DOHH2 (cell line): ENCODE results near the gene TRIB2.

Experiments used
- H3F3A ChIP-seq: fragments of 200-600 bp; sonication (generic), shearing (Covaris generic); 2 replicates; pipeline ENCODE4 v1.6.0; 2016; ENCODE audit warnings: antibody characterized with exemption, mild to moderate bottlenecking; ENCODE audit not compliant: control insufficient read depth, insufficient read depth
- H3K27ac ChIP-seq: fragments of 200-600 bp; sonication (generic); 2 replicates; pipeline ENCODE4 v1.5.1; 2014; ENCODE audit warnings: low read depth, mild to moderate bottlenecking, low read length, moderate library complexity
- H3K27me3 ChIP-seq: fragments of 200-600 bp; sonication (generic); 2 replicates; pipeline ENCODE4 v1.6.1; 2014; ENCODE audit warnings: mild to moderate bottlenecking, low read length, mixed read lengths; ENCODE audit not compliant: control insufficient read depth
- H3K36me3 ChIP-seq: fragments of 200-600 bp; sonication (generic); 2 replicates; pipeline ENCODE4 v1.6.1; 2014; ENCODE audit warnings: mild to moderate bottlenecking, low read length, moderate library complexity, mixed read lengths; ENCODE audit not compliant: control insufficient read depth
- H3K4me1 ChIP-seq: fragments of 200-600 bp; sonication (generic); 2 replicates; pipeline ENCODE4 v1.6.1; 2014; ENCODE audit warnings: mild to moderate bottlenecking, low read length, mixed read lengths; ENCODE audit not compliant: control insufficient read depth
- H3K4me2 ChIP-seq: fragments of 200-600 bp; sonication (generic); 2 replicates; pipeline ENCODE4 v1.6.0; 2014; ENCODE audit warnings: mild to moderate bottlenecking, low read length, moderate library complexity
- H3K4me3 ChIP-seq: fragments of 200-600 bp; sonication (generic); 2 replicates; pipeline ENCODE4 v1.5.1; 2014; ENCODE audit warnings: mild to moderate bottlenecking, low read length, mixed read lengths
- H3K79me2 ChIP-seq: fragments of 200-600 bp; sonication (generic); 2 replicates; pipeline ENCODE4 v1.6.1; 2014; ENCODE audit warnings: mild to moderate bottlenecking, low read length, mixed read lengths; ENCODE audit not compliant: control insufficient read depth
- H3K9me2 ChIP-seq: fragments of 200-600 bp; sonication (generic); replicated peaks from 2 replicates; pipeline ENCODE4 v1.6.1; 2014; ENCODE audit warnings: mild to moderate bottlenecking, low read length, mixed read lengths; ENCODE audit not compliant: control insufficient read depth
- H3K9me3 ChIP-seq: fragments of 200-600 bp; sonication (generic); 2 replicates; pipeline ENCODE4 v1.6.1; 2014; ENCODE audit warnings: antibody characterized with exemption, low read length, mixed read lengths; ENCODE audit not compliant: control insufficient read depth, insufficient read depth
- H4K20me1 ChIP-seq: fragments of 200-600 bp; sonication (generic); 2 replicates; pipeline ENCODE4 v1.6.0; 2014; ENCODE audit warnings: low read depth, mild to moderate bottlenecking, antibody characterized with exemption, low read length, moderate library complexity; ENCODE audit not compliant: control insufficient read depth, insufficient read depth
- EZH2phosphoT487 ChIP-seq: fragments of 200-600 bp; sonication (generic); IDR thresholded peaks from 2 replicates; pipeline ENCODE4 v1.6.1; 2017; ENCODE audit warnings: borderline replicate concordance, mild to moderate bottlenecking, antibody characterized with exemption, low read length, moderate library complexity, mixed read lengths
- TF ChIP-seq, protein P1 (sequence below): fragments of 200-600 bp; sonication (generic); IDR thresholded peaks from one replicate; pipeline ENCODE4 v1.5.1; 2014; ENCODE audit warnings: antibody characterized with exemption, mild to moderate bottlenecking, low read depth, low read length; ENCODE audit not compliant: poor library complexity, severe bottlenecking

The TRIB2 gene

DNA sequence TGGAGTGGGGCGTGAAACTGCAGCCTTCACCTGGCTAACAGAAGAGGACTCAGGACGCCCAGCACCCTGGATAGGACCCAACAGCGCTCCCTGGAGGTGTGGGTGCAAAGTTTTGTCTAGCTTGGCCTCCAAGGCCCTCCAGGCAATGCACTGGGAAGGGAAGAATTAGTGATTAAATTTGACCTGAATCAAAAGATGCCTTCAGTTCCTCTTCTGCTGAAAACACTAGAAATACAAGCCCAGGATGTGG, 779 bp upstream of the TRIB2 start:
- peaks cover 10% of the 10 kb centered on the region for H3F3A ChIP-seq
- peaks cover 16% of the 10 kb centered on the region for H4K20me1 ChIP-seq
- H3K27me3 ChIP-seq: no peaks in the 10 kb centered on the region
- peak overlapping the region; percentile 75 for H3K27ac ChIP-seq
- peaks cover 38% of the 10 kb centered on the region for H3K4me1 ChIP-seq
- peak overlapping the region; percentile 98 for H3K4me2 ChIP-seq
- peak overlapping the region; percentile 89 for H3K4me3 ChIP-seq
- no peak for TF ChIP-seq EZH2phosphoT487
- TF ChIP-seq, protein P1, sequence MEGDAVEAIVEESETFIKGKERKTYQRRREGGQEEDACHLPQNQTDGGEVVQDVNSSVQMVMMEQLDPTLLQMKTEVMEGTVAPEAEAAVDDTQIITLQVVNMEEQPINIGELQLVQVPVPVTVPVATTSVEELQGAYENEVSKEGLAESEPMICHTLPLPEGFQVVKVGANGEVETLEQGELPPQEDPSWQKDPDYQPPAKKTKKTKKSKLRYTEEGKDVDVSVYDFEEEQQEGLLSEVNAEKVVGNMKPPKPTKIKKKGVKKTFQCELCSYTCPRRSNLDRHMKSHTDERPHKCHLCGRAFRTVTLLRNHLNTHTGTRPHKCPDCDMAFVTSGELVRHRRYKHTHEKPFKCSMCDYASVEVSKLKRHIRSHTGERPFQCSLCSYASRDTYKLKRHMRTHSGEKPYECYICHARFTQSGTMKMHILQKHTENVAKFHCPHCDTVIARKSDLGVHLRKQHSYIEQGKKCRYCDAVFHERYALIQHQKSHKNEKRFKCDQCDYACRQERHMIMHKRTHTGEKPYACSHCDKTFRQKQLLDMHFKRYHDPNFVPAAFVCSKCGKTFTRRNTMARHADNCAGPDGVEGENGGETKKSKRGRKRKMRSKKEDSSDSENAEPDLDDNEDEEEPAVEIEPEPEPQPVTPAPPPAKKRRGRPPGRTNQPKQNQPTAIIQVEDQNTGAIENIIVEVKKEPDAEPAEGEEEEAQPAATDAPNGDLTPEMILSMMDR: peak; percentile 76
- H3K36me3 ChIP-seq: peaks cover 22% of the 10 kb centered on the region
- peaks cover 44% of the 10 kb centered on the region for H3K79me2 ChIP-seq
- H3K9me2 ChIP-seq: no peaks in the 10 kb centered on the region
- no peaks in the 10 kb centered on the region for H3K9me3 ChIP-seq

DNA sequence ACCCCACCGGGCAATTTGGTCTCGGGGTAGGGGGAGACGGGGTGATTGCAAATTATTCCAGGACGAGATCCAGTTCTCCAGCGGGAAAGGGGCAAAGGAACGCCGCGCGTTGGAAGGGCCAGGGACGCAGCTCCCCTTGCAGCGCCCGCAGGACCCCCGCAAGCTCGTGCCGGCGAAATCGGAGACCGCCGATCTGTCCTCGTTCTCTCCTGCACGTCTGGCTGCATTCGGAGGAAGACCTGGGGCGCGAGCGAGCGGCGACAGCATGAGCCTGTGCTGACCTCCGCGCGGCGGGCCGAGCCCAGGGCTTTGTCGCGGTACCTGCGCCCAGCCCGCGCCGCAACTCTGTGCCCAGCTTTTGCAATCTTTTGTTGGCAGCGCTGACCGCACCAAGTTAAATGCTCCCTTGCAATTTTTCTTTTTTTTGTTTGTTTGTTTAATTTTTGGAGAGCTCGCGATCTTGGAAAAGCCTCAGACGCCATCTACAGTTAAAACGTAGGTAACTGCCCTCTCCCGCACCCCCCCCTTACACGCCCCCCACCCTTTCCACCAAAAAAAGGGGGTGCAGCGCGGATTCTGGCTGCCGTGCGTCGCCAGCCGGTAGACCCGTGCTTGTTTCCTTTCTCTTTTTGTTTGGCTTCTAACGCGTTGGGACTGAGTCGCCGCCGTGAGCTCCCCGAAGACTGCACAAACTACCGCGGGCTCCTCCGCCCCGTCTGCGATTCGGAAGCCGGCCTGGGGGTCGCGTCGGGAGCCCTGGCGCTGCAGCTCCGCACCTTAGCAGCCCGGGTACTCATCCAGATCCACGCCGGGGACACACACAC, 667 bp downstream of the TRIB2 start:
- TF ChIP-seq, protein P1: peak; percentile 69
- no peak for TF ChIP-seq EZH2phosphoT487
- H3K4me3 ChIP-seq: peak overlapping the region; percentile 79
- peaks cover 47% of the 10 kb centered on the region for H3K4me1 ChIP-seq
- peak overlapping the region; percentile 67 for H3K27ac ChIP-seq
- H3K4me2 ChIP-seq: peak overlapping the region; percentile 89
- peaks cover 36% of the 10 kb centered on the region for H3K36me3 ChIP-seq
- peaks cover 27% of the 10 kb centered on the region for H4K20me1 ChIP-seq
- peaks cover 58% of the 10 kb centered on the region for H3K79me2 ChIP-seq
- peaks cover 10% of the 10 kb centered on the region for H3F3A ChIP-seq
- no peaks in the 10 kb centered on the region for H3K9me3 ChIP-seq
- H3K27me3 ChIP-seq: no peaks in the 10 kb centered on the region
- no peaks in the 10 kb centered on the region for H3K9me2 ChIP-seq

DNA sequence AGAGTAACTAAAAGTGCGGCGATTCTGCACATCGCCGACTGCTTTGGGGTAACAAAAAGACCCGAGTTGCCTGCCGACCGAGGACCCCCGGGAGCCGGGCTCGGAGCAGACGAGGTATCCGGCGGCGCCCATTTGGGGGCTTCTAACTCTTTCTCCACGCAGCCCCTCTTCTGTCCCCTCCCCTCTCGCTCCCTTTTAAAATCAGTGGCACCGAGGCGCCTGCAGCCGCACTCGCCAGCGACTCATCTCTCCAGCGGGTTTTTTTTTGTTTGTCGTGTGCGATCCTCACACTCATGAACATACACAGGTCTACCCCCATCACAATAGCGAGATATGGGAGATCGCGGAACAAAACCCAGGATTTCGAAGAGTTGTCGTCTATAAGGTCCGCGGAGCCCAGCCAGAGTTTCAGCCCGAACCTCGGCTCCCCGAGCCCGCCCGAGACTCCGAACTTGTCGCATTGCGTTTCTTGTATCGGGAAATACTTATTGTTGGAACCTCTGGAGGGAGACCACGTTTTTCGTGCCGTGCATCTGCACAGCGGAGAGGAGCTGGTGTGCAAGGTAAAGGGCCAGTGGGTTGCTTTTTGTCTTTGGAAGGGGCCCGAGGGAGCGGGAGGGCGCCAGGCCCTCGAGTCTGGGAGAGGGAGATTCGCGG, 1.4 kb downstream of the TRIB2 start:
- peak overlapping the region; percentile 67 for H3K27ac ChIP-seq
- peaks cover 31% of the 10 kb centered on the region for H4K20me1 ChIP-seq
- H3K9me2 ChIP-seq: no peaks in the 10 kb centered on the region
- no peak for TF ChIP-seq EZH2phosphoT487
- TF ChIP-seq, protein P1: no peak
- H3K9me3 ChIP-seq: no peaks in the 10 kb centered on the region
- peaks cover 65% of the 10 kb centered on the region for H3K79me2 ChIP-seq
- H3K4me2 ChIP-seq: peak overlapping the region; percentile 89
- H3K36me3 ChIP-seq: peaks cover 43% of the 10 kb centered on the region
- H3F3A ChIP-seq: peaks cover 10% of the 10 kb centered on the region
- H3K4me1 ChIP-seq: peaks cover 52% of the 10 kb centered on the region
- H3K27me3 ChIP-seq: no peaks in the 10 kb centered on the region
- H3K4me3 ChIP-seq: peak overlapping the region; percentile 79
